Mesenteric fat pad (tissue), 1 donor: ENCODE results near the gene DDR1. TPM values are rescaled to one million over a fixed set of nuclear protein-coding genes. Genes with fewer than 3 reads are reported as not detected.
"Not testable (repeated sequence)": the region's sequence is repeated elsewhere in the genome, so short reads cannot be mapped to it uniquely, and the experiment has no call there.

Experiments used
- DNase-seq: peaks from one replicate; pipeline ENCODE4 v3.0.0-alpha.2; 2020; ENCODE audit warnings: low spot score
- total RNA-seq: library from RNA; stranded (reverse); fragmentation: NEBNext Ultra II Directional; extraction: Animal tissue kit (Norgen Biotek cat#: 25700); gene quantifications from one replicate; pipeline ENCODE4 v1.2.1, GENCODE V29; 2021
- donor health status: DM: yes; HTN: yes; CAD: no.

Gene DDR1
- total RNA-seq, 1 donor from 2014 or later: 82.1 TPM

DNA sequence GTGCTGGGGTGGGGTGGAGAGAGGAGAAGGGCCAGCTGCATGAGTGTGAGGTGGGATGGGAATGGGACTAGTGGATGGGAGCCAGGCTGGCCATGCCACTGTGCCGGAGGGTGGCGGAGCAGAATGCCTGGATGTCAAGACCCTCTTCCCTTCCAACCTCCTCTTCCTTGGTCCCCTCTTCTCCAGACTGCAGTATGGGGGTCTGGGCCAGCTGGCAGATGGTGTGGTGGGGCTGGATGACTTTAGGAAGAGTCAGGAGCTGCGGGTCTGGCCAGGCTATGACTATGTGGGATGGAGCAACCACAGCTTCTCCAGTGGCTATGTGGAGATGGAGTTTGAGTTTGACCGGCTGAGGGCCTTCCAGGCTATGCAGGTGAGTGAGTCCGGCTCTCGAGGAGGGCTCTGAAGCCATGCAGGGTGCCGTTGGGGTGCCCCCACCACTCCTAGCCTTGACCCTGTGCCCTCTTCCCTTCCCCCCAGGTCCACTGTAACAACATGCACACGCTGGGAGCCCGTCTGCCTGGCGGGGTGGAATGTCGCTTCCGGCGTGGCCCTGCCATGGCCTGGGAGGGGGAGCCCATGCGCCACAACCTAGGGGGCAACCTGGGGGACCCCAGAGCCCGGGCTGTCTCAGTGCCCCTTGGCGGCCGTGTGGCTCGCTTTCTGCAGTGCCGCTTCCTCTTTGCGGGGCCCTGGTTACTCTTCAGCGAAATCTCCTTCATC lies 7.7 kb downstream of the DDR1 start:
- peak; percentile 72 for DNase-seq

DNA sequence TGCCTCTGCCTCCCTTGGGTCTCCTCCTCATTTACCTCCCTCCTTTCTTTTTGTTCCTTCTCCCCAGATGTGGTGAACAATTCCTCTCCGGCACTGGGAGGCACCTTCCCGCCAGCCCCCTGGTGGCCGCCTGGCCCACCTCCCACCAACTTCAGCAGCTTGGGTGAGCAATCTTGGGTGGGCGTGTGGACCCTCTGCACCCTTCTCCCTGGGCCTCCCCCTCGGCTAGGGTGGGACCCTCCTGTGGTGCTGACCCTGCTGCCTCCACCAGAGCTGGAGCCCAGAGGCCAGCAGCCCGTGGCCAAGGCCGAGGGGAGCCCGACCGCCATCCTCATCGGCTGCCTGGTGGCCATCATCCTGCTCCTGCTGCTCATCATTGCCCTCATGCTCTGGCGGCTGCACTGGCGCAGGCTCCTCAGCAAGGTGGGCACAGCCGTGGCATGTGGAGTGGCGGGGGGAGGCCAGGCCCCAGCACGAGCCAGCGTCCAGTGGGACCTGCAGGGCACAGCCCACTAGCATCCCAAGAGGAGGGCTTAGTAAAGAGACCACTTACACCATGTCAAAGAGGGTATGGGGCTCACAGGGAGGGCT lies 8.8 kb downstream of the DDR1 start:
- no peak for DNase-seq

DNA sequence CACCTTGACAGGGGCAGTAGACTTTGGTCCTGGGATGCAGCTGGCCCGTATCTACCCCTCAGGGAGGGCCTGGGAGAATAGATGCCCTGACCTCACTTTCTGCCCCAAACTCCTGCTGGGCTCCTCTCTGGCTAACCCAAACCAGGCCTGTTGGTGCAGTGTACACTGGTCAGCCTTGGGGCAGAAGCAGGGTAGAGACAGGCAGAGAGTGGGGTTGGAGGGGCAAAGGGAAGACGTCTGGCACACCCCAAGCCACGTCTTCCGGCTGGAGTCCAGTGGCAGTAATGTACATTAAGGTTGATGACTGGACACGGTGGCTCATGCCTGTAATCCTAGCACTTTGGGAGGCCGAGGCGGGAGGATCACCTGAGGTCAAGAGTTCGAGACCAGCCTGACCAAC lies 9.3 kb downstream of the DDR1 start:
- no peak for DNase-seq

DNA sequence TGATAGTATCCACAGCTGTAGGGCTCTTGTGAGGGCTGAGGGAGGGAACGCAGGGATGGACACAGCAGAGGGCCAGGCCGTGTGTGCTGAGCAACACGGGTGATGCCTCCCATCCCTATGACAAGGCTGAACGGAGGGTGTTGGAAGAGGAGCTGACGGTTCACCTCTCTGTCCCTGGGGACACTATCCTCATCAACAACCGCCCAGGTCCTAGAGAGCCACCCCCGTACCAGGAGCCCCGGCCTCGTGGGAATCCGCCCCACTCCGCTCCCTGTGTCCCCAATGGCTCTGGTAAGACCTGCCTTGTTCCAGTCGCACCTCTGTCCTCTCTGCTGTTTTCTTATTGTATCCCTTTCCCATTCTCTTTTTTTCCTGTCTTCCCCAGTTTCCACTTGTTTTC lies 10.1 kb downstream of the DDR1 start:
- DNase-seq: no peak

DNA sequence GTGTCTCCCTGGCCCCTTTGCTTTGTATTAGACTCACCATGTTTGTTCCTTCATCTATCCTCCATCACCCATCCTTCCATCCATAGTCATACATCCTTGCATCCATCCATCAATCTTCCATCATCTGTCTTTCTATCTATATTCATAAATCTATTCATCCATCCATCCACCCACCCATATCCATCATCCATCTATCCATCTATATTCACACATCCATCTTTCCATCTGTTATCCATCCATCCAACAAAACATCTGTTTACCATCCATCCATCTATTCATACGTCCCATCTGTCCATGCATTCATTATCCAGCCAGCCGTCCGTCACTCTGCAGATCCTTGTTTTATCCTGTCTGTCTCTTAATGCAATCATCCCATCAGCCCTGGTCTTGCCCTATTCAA lies 10.6 kb downstream of the DDR1 start:
- no peak for DNase-seq

DNA sequence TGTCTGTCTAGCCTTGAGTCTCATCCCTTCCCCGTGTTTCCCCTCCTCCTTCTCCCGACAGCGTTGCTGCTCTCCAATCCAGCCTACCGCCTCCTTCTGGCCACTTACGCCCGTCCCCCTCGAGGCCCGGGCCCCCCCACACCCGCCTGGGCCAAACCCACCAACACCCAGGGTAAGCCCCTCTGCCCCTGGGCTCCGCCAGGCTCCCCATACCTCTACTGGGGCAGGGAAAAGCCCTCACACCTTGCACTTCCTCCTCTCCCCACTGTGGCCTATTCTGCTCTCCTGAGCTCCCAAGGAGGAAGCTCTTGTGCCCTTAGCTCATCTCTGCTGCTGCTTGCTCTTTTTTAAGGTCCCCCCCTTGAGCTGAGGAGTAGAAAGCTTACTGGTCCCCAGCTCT lies 11.0 kb downstream of the DDR1 start:
- DNase-seq: no peak

DNA sequence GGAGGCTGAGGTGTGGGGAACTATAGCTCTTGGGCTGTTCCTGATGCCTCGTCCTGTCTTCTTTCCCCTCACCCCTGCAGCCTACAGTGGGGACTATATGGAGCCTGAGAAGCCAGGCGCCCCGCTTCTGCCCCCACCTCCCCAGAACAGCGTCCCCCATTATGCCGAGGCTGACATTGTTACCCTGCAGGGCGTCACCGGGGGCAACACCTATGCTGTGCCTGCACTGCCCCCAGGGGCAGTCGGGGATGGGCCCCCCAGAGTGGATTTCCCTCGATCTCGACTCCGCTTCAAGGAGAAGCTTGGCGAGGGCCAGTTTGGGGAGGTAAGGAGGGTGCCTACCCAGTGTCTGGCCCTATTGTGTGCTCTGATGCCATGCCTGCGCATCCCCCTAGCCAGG lies 12.2 kb downstream of the DDR1 start:
- DNase-seq: no peak

DNA sequence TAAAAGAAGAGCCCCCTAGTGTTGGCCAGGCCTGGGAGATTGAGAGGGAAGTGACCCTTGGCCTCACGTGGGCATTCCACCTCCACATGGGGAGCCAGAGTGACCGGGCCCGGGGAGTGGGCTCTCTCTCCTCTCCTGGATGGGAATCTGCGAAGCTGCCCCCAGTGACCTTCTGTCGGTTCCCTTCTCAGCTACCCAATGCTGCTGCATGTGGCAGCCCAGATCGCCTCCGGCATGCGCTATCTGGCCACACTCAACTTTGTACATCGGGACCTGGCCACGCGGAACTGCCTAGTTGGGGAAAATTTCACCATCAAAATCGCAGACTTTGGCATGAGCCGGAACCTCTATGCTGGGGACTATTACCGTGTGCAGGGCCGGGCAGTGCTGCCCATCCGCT lies 13.6 kb downstream of the DDR1 start:
- no peak for DNase-seq

DNA sequence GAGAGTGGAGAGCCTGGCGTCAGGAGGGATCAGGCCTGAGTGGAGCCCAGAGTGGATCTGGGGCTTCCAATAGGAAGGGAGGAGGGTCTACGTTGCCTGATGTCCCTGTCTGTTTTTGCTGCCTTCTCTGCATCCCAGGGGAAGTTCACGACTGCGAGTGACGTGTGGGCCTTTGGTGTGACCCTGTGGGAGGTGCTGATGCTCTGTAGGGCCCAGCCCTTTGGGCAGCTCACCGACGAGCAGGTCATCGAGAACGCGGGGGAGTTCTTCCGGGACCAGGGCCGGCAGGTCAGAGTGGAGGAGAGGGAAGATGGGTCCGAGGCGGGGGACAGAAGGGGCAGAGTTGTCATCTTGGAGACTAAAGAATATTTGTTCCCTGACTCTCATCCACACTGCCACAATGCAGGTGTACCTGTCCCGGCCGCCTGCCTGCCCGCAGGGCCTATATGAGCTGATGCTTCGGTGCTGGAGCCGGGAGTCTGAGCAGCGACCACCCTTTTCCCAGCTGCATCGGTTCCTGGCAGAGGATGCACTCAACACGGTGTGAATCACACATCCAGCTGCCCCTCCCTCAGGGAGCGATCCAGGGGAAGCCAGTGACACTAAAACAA lies 14.5 kb downstream of the DDR1 start:
- no peak for DNase-seq

DNA sequence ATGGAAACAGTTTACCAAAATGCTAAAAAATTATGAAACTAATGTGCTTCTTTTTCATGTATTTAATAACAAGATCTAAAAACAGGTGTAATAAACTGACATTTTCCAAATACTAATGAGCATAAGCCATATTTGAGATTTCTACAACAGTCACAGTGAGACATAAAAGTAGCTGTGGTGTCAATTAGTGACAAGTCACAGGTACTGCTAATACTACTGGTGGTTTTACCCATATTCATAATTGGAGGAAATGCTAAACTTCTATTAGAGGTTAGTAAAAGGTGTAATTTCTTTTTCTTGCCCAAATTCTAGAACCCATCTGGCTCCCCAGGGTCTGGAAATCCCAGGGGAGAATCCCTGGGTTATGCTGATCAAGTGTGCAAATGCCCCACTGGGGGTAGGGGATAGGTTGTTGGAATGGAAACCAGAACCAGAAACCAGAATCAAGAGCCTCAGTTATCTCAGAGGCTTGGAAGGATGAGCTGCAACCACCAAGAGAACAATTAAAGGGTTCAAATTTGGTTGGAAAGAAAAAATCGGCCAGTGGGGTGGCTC lies 16.6 kb downstream of the DDR1 start:
- no peak for DNase-seq

DNA sequence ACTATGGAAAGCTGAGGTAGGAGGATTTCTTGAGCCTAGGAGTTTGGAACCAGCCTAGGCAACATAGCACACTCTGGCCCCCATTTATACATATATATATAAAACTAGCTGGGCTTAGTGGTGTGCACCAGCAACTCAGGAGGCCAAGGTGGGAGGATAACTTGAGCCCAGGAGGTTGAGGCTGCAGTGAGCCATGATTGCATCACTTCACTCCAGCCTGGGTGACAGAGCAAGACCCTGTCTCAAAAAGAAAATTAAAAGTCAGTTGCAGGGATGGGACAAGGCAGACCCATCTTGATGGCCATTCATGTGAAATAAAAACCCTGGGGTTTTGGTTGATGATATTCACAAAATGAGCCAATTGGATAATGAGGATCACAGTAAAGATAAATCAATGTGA lies 17.1 kb downstream of the DDR1 start:
- no peak for DNase-seq

DNA sequence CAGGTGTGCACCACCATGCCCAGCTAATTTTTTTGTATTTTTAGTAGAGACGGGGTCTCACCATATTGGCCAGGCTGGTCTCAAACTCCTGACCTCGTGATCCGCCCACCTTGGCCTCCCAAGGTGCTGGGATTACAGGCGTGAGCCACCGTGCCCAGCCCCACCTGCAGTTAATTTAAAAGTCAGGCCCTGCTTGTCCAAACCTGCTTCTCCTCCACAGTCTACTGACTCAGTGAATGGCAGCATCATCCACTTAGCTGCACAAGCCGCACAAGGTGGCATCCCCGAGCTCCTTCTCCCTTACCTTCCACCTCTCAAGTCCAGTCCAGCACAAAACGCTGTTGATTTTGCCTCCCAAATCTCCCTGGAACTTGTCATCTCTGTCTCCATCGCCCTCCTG lies 17.9 kb downstream of the DDR1 start:
- not testable (repeated sequence) for DNase-seq

DNA sequence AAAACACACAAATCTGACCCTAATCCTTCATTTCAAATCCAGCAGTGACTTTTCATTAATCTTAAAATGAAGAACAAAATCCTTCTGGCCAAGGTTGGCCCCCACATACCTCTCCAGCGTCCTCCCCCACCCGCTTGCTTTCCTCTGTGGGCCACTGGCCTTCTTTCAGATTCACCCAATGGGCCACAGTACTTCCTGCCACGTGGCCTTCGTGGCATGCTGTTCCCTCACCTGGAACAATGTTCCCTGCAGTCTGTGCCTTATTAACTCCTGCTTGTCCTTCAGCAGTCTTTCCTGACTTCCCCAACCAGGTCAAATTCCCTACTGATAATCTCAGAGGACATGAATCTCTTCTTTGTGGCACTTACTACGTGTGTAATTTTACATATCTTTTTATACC lies 18.4 kb downstream of the DDR1 start:
- no peak for DNase-seq

DNA sequence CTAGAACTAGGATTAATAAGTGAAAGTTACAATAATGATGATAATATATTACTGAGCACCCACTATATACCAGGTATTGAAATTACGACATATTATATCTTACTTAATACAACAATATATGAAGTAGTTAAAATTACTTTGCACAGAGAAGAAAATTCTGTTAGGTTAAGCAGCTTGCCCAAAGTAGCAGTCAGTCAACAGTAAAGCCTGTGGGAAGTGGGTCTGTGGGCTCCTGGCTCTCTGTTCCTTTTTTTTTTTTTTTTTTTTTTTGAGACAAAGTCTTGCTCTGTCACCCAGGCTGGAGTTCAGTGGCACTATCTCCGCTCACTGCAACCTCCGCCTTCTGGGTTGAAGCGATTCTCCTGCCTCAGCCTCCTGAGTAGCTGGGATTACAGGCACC lies 18.9 kb downstream of the DDR1 start:
- no peak for DNase-seq

DNA sequence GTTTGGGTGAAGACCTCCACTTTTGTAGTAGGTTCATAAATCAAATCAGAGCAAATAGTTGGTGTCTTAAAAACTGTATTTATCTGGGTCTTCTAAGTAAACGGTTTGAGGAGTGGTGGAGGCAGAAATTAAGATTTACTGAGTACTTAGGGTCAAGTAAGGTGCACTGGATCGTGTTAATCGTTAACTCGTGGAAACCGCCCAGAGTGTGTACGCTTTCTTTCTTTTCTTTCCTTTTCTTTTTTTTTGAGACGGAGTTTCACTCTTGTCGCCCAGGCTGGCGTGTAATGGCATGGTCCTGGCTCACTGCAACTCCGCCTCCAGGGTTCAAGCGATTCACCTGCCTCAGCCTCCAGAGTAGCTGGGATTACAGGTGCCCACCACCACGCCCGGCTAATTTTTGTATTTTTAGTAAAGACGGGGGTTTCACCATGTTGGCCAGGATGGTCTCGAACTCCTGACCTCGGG lies 23.0 kb downstream of the DDR1 start:
- not testable (repeated sequence) for DNase-seq

DNA sequence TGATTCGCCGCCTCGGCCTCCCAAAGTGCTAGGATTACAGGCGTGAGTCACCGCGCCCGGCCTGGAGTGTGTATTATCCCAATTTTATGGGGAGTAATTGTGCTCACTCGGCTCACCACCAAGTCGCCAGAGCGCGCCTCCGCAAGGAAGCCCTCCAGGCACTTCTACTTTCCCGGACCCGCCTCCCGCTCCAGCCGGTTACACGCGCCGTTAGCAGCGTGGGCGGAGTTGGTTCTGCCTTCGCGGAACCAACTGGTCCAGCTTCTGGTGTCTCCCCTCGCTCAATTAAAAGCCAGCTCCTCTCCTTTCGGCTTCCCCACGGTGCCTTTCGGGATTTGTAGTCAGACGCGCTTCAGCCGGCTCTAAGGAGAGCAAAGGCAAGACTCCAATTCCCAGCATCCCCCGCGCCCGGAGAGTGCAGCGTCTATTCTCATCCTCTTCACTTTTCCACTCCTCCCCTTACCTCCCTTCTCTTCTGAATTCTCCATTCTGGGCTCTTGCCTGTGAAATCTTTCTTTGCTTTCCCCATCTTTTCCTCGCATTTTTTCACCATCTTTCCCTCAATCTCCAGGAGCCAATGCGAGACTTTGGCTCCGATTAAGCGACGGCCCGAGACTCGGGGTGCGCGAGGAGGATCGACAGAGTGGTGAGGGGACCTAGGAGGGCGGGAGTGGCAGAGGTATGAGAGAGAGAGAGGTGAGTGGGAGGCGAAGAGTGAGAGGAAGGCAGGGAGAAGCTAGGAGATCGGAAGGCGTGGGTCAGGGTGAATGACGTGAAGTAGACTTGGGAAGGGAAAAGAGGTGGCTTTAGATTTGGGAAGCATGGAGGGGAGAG lies 23.7 kb downstream of the DDR1 start, which contains the start of gene GTF2H4:
Gene GTF2H4, plus strand, starts transcription at position 450 of the 834 bp plus-strand sequence.
- peak; percentile 98 for DNase-seq

DNA sequence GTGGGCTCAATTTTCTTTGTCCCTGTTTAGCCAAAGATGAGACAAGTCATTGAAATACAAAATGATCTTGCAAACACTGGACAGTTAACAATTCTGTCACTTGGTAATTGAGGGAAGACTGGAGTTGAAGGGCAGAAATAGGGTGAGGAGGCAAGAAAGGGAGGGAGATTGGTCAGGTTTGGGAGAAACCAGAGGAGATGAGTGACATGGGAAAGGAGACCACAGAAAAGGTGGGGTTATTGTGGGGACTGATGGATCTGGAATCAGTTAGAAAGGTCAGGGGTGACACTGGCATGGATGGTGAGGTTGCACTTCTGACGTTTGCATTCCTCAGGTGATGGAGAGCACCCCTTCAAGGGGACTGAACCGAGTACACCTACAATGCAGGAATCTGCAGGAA lies 24.4 kb downstream of the DDR1 start:
- DNase-seq: no peak

DNA sequence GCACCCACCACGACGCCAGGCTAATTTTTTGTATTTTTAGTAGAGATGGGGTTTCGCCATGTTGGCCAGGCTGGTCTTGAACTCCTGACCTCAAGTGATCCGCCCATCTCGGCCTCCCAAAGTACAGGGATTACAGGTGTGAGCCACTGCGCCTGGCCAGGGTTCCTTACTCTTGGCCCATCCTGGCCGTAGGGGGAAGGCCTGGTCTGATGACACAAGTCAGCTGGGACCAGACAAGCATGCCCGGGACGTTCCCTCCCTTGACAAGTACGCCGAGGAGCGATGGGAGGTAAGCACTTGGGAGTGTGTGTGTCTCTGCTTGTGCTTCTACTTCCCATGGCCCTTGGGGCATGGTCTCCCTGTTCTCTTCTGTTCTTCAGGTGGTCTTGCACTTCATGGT lies 26.2 kb downstream of the DDR1 start:
- not testable (repeated sequence) for DNase-seq

DNA sequence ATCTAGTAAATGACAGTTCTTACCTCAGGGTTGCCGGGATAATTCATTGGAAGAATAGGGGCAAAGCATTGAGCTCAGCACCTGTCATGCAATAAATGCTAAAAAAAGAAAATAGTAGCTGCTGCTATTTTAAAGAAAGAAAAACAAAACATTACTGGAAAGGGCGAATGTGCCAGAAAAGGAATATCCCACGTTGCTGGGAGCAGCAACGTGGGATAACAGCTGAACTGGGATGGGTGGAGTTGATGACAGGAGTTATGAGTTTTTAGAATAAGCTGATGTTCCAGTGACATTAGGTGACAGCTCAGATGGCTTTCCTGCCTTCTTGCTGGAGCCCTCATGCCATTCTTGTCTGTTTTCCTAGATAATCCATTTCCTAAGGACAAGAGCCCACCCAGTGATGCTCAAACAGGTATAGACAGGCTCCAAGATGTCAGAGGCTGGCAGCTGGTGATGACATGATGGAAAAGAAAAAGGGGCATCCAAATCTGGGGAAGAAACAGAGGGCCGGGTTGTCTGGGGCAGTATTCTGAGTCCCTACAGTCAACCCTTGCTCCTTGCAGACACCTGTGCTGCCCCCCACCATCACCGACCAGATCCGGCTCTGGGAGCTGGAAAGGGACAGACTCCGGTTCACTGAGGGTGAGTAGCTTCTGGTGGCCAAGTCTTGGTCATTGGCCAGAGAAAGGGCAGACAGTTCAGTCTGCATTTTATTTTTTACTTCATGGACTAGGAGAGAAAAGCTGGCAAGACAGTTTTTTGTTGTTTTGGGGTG lies 28.6 kb downstream of the DDR1 start:
- no peak for DNase-seq

DNA sequence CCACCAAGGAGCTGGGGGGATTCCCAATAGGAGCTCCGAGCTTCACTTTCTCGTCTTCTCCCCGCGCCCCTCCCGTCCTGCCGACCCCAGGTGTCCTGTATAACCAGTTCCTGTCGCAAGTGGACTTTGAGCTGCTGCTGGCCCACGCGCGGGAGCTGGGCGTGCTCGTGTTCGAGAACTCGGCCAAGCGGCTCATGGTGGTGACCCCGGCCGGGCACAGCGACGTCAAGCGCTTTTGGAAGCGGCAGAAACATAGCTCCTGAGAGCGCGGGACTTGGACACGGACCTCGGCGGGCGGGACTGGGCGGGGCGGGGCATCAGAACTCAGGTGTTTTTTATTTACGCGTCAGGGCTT lies 29.4 kb downstream of the DDR1 start:
- no peak for DNase-seq
